SW480 (cell line): ENCODE data around the gene GSTA4.
A peak's percentile ranks its signal among the peaks of the same experiment; 100 is the strongest.

Experiments
- DNase-seq: peaks from one replicate; pipeline ENCODE4 v3.0.0-alpha.2; 2016; ENCODE audit warnings: low spot score

Gene GSTA4

GRCh38 chr6:52995089-52995912 is at the start of gene GSTA4:
GSTA4 (minus strand) TSS chr6:52995284; CDS start chr6:52994243, 1,041 bp downstream.
- peak; percentile 95 for DNase-seq

GRCh38 chr6:53044572-53044971 is 49.5 kb upstream of the GSTA4 start:
- no peak for DNase-seq

GRCh38 chr6:53044071-53044470 is 49.0 kb upstream of the GSTA4 start:
- DNase-seq: no peak

- no peak for DNase-seq
Measured at GRCh38 chr6:53043581-53043980, 48.5 kb upstream of the GSTA4 start.

- no peak for DNase-seq
Measured at GRCh38 chr6:53042112-53042511, 47.0 kb upstream of the GSTA4 start.

GRCh38 chr6:53041356-53041755 is 46.3 kb upstream of the GSTA4 start:
- DNase-seq: no peak

GRCh38 chr6:53038596-53038995 is 43.5 kb upstream of the GSTA4 start:
- DNase-seq: no peak

GRCh38 chr6:53038141-53038540 is 43.1 kb upstream of the GSTA4 start:
- no peak for DNase-seq

GRCh38 chr6:53035549-53036213 is 40.6 kb upstream of the GSTA4 start:
- no peak for DNase-seq

- DNase-seq: no peak
Measured at GRCh38 chr6:53033764-53034163, 38.7 kb upstream of the GSTA4 start.

GRCh38 chr6:53032849-53033248 is 37.8 kb upstream of the GSTA4 start:
- DNase-seq: no peak

GRCh38 chr6:53031281-53031680 is 36.2 kb upstream of the GSTA4 start:
- no peak for DNase-seq

- DNase-seq: no peak
Measured at GRCh38 chr6:53029761-53030160, 34.7 kb upstream of the GSTA4 start.

GRCh38 chr6:53029257-53029656 is 34.2 kb upstream of the GSTA4 start:
- no peak for DNase-seq

- no peak for DNase-seq
Measured at GRCh38 chr6:53028467-53028866, 33.4 kb upstream of the GSTA4 start.

- no peak for DNase-seq
Measured at GRCh38 chr6:53027131-53027718, 32.1 kb upstream of the GSTA4 start.

- DNase-seq: no peak
Measured at GRCh38 chr6:53026526-53026925, 31.4 kb upstream of the GSTA4 start.

GRCh38 chr6:53023323-53023722 is 28.2 kb upstream of the GSTA4 start:
- DNase-seq: no peak

GRCh38 chr6:53020005-53020744 is 25.1 kb upstream of the GSTA4 start:
- no peak for DNase-seq

- no peak for DNase-seq
Measured at GRCh38 chr6:53018446-53018845, 23.4 kb upstream of the GSTA4 start.

- DNase-seq: no peak
Measured at GRCh38 chr6:53015486-53015885, 20.4 kb upstream of the GSTA4 start.

GRCh38 chr6:53014744-53015143 is 19.7 kb upstream of the GSTA4 start:
- no peak for DNase-seq
